Measurements from ENCODE around the gene ASPM.
"Not testable (repeated sequence)": the region's sequence is repeated elsewhere in the genome, so short reads cannot be mapped to it uniquely, and the experiment has no call there.

ASPM gene

DNA sequence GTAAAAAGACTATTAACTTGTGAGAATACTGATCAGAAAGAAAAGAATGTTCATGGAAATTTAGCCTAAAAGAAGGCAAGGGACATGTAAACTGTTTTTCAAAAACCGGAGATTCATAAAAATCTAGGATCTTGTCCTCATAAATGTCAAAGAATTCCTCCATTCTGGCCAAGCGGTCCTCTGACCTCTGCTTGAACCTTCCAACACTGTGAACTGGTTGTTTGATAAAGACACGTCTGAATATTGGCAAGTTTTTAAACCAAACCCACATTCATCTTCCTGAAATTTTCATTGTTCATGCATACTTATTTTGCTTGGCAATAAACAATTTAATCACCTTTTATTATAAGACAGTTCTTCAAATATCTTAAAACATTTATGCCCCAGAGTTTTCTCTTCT is 19.8 kb downstream of the ASPM start:
- peaks cover 86% of the 10 kb centered on the region for H3K36me3 ChIP-seq (ENCODE audit: insufficient read depth, insufficient read length, low read length)
- no peak overlapping the region for H3K4me3 ChIP-seq (ENCODE audit: insufficient read length, low read depth)

GRCh38 chr1:197124376-197124775 is 22.1 kb downstream of the ASPM start:
- Histone ChIP-seq H3K27me3 (ENCODE audit: insufficient read depth, insufficient read length) (no peaks in the 10 kb centered on the region), H3K9ac (ENCODE audit: insufficient read length, low read depth) (no peak overlapping the region), H3K9me3 (ENCODE audit: insufficient read depth, low read length) (no peaks in the 10 kb centered on the region), H3K36me3 (ENCODE audit: insufficient read depth, insufficient read length, low read length) (peaks cover 89% of the 10 kb centered on the region), H3K4me3 (ENCODE audit: insufficient read length, low read depth) (no peak overlapping the region), H3K4me1 (ENCODE audit: insufficient read depth, insufficient read length) (no peaks in the 10 kb centered on the region)
- no peak for DNase-seq (ENCODE audit: low read depth, low spot score)
- no peak for TF ChIP-seq YY1 (IDR thresholded peaks at IDR 0.05; ENCODE audit: insufficient read depth, insufficient read length)
- no peak for TF ChIP-seq ZNF274 (IDR thresholded peaks at IDR 0.05; ENCODE audit: low read depth, low read length)

More for the DNA sequence above, 19.8 kb downstream of the ASPM start:
- Histone ChIP-seq H3K9me3 (ENCODE audit: insufficient read depth, low read length) (no peaks in the 10 kb centered on the region), H3K9ac (ENCODE audit: insufficient read length, low read depth) (no peak overlapping the region), H3K27me3 (ENCODE audit: insufficient read depth, insufficient read length) (no peaks in the 10 kb centered on the region), H3K4me1 (ENCODE audit: insufficient read depth, insufficient read length) (no peaks in the 10 kb centered on the region)
- DNase-seq (ENCODE audit: low read depth, low spot score) = no peak
- TF ChIP-seq YY1 (IDR thresholded peaks at IDR 0.05; ENCODE audit: insufficient read depth, insufficient read length) = no peak
- TF ChIP-seq ZNF274 (IDR thresholded peaks at IDR 0.05; ENCODE audit: low read depth, low read length) = no peak
- no peak for TF ChIP-seq SUZ12 (IDR thresholded peaks at IDR 0.05; ENCODE audit: extremely low read depth, insufficient read depth, insufficient read length)

- H3K27me3 ChIP-seq (ENCODE audit: insufficient read depth, insufficient read length) = no peaks in the 10 kb centered on the region
- no peaks in the 10 kb centered on the region for H3K4me1 ChIP-seq (ENCODE audit: insufficient read depth, insufficient read length)
- DNase-seq (ENCODE audit: low read depth, low spot score) = no peak
- no peak overlapping the region for H3K4me3 ChIP-seq (ENCODE audit: insufficient read length, low read depth)
- peaks cover 81% of the 10 kb centered on the region for H3K36me3 ChIP-seq (ENCODE audit: insufficient read depth, insufficient read length, low read length)
- no peaks in the 10 kb centered on the region for H3K9me3 ChIP-seq (ENCODE audit: insufficient read depth, low read length)
- H3K9ac ChIP-seq (ENCODE audit: insufficient read length, low read depth) = no peak overlapping the region
- TF ChIP-seq ZNF274 (IDR thresholded peaks at IDR 0.05; ENCODE audit: low read depth, low read length) (no peak), SUZ12 (IDR thresholded peaks at IDR 0.05; ENCODE audit: extremely low read depth, insufficient read depth, insufficient read length) (no peak), YY1 (IDR thresholded peaks at IDR 0.05; ENCODE audit: insufficient read depth, insufficient read length) (no peak)
Observed at GRCh38 chr1:197116156-197116555, 30.3 kb downstream of the ASPM start.

DNA sequence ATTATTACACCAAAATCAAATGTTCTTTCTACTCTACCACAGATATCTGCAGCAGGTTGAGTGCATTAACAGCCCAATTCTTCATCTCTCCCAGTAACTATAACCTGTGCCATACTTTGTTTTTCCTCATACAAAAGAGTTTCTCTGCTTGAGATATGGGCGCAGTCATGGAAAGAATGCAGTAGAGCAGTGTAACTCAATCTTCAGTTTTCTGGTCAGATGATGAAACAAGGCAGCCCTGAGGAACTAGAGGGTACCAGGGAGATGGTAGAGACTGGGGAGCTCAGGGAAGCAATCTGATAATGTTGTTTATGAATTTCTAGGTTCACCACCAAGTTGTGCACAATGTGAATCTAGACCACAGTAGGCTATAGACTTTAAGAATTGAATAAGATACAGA is 39.6 kb downstream of the ASPM start:
- H3K9me3 ChIP-seq (ENCODE audit: insufficient read depth, low read length) = no peaks in the 10 kb centered on the region
- no peaks in the 10 kb centered on the region for H3K27me3 ChIP-seq (ENCODE audit: insufficient read depth, insufficient read length)
- H3K4me1 ChIP-seq (ENCODE audit: insufficient read depth, insufficient read length) = no peaks in the 10 kb centered on the region
- DNase-seq (ENCODE audit: low read depth, low spot score) = no peak
- peaks cover 56% of the 10 kb centered on the region for H3K36me3 ChIP-seq (ENCODE audit: insufficient read depth, insufficient read length, low read length)
- no peak overlapping the region for H3K4me3 ChIP-seq (ENCODE audit: insufficient read length, low read depth)
- TF ChIP-seq ZNF274 (IDR thresholded peaks at IDR 0.05; ENCODE audit: low read depth, low read length) (no peak), YY1 (IDR thresholded peaks at IDR 0.05; ENCODE audit: insufficient read depth, insufficient read length) (no peak), SUZ12 (IDR thresholded peaks at IDR 0.05; ENCODE audit: extremely low read depth, insufficient read depth, insufficient read length) (no peak)
- no peak overlapping the region for H3K9ac ChIP-seq (ENCODE audit: insufficient read length, low read depth)

- TF ChIP-seq SUZ12 (IDR thresholded peaks at IDR 0.05; ENCODE audit: extremely low read depth, insufficient read depth, insufficient read length) = no peak
- no peak for TF ChIP-seq YY1 (IDR thresholded peaks at IDR 0.05; ENCODE audit: insufficient read depth, insufficient read length)
- no peak for TF ChIP-seq ZNF274 (IDR thresholded peaks at IDR 0.05; ENCODE audit: low read depth, low read length)
- Histone ChIP-seq H3K9ac (ENCODE audit: insufficient read length, low read depth) (no peak overlapping the region), H3K36me3 (ENCODE audit: insufficient read depth, insufficient read length, low read length) (peaks cover 72% of the 10 kb centered on the region), H3K9me3 (ENCODE audit: insufficient read depth, low read length) (no peaks in the 10 kb centered on the region), H3K4me3 (ENCODE audit: insufficient read length, low read depth) (no peak overlapping the region), H3K27me3 (ENCODE audit: insufficient read depth, insufficient read length) (no peaks in the 10 kb centered on the region), H3K4me1 (ENCODE audit: insufficient read depth, insufficient read length) (no peaks in the 10 kb centered on the region)
- DNase-seq (ENCODE audit: low read depth, low spot score) = no peak
Observed at GRCh38 chr1:197103300-197103699, 43.2 kb downstream of the ASPM start.

- H3K36me3 ChIP-seq (ENCODE audit: insufficient read depth, insufficient read length, low read length) = peaks cover 73% of the 10 kb centered on the region
- H3K27me3 ChIP-seq (ENCODE audit: insufficient read depth, insufficient read length) = no peaks in the 10 kb centered on the region
- no peak overlapping the region for H3K9ac ChIP-seq (ENCODE audit: insufficient read length, low read depth)
- no peaks in the 10 kb centered on the region for H3K9me3 ChIP-seq (ENCODE audit: insufficient read depth, low read length)
- H3K4me1 ChIP-seq (ENCODE audit: insufficient read depth, insufficient read length) = no peaks in the 10 kb centered on the region
- TF ChIP-seq YY1 (IDR thresholded peaks at IDR 0.05; ENCODE audit: insufficient read depth, insufficient read length) = no peak
- no peak for DNase-seq (ENCODE audit: low read depth, low spot score)
- no peak overlapping the region for H3K4me3 ChIP-seq (ENCODE audit: insufficient read length, low read depth)
Observed at GRCh38 chr1:197101978-197102377, 44.5 kb downstream of the ASPM start.

- Histone ChIP-seq H3K4me3 (ENCODE audit: insufficient read length, low read depth) (no peak overlapping the region), H3K4me1 (ENCODE audit: insufficient read depth, insufficient read length) (no peaks in the 10 kb centered on the region), H3K36me3 (ENCODE audit: insufficient read depth, insufficient read length, low read length) (peaks cover 69% of the 10 kb centered on the region), H3K27me3 (ENCODE audit: insufficient read depth, insufficient read length) (no peaks in the 10 kb centered on the region), H3K9ac (ENCODE audit: insufficient read length, low read depth) (no peak overlapping the region), H3K9me3 (ENCODE audit: insufficient read depth, low read length) (no peaks in the 10 kb centered on the region)
- DNase-seq (ENCODE audit: low read depth, low spot score) = no peak
- TF ChIP-seq ZNF274 (IDR thresholded peaks at IDR 0.05; ENCODE audit: low read depth, low read length) (no peak), SUZ12 (IDR thresholded peaks at IDR 0.05; ENCODE audit: extremely low read depth, insufficient read depth, insufficient read length) (no peak), YY1 (IDR thresholded peaks at IDR 0.05; ENCODE audit: insufficient read depth, insufficient read length) (no peak)
Observed at GRCh38 chr1:197100677-197101076, 45.8 kb downstream of the ASPM start.

DNA sequence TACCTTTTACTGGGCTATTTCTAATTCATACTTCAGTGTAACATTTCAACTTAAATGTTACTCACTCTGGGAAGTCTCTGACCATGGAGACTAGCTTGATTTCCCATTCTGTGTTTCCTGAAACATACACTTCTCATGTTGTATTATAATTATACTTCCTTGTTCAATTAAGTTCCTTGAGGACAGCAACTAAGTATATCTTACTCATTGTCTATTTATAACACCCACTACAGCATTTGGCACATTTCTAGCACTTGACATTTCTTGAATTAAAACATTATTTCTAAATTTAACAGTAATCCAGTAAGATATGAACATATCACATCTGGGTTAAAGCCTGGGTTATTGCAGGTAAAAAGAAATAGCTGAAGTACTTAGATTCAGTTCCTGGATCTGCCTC is 47.0 kb downstream of the ASPM start:
- TF ChIP-seq SUZ12 (IDR thresholded peaks at IDR 0.05; ENCODE audit: extremely low read depth, insufficient read depth, insufficient read length) = no peak
- no peak for TF ChIP-seq YY1 (IDR thresholded peaks at IDR 0.05; ENCODE audit: insufficient read depth, insufficient read length)
- no peak for TF ChIP-seq ZNF274 (IDR thresholded peaks at IDR 0.05; ENCODE audit: low read depth, low read length)
- no peak for DNase-seq (ENCODE audit: low read depth, low spot score)
- H3K27me3 ChIP-seq (ENCODE audit: insufficient read depth, insufficient read length) = no peaks in the 10 kb centered on the region
- H3K4me1 ChIP-seq (ENCODE audit: insufficient read depth, insufficient read length) = no peaks in the 10 kb centered on the region
- no peak overlapping the region for H3K4me3 ChIP-seq (ENCODE audit: insufficient read length, low read depth)
- peaks cover 57% of the 10 kb centered on the region for H3K36me3 ChIP-seq (ENCODE audit: insufficient read depth, insufficient read length, low read length)
- no peaks in the 10 kb centered on the region for H3K9me3 ChIP-seq (ENCODE audit: insufficient read depth, low read length)
- H3K9ac ChIP-seq (ENCODE audit: insufficient read length, low read depth) = no peak overlapping the region

GRCh38 chr1:197096971-197097370 is 49.5 kb downstream of the ASPM start:
- not testable (repeated sequence) for H3K9me3 ChIP-seq (ENCODE audit: insufficient read depth, low read length)
- peaks cover 57% of the 10 kb centered on the region for H3K36me3 ChIP-seq (ENCODE audit: insufficient read depth, insufficient read length, low read length)

More at GRCh38 chr1:197096971-197097370, 49.5 kb downstream of the ASPM start:
- not testable (repeated sequence) for H3K4me3 ChIP-seq (ENCODE audit: insufficient read length, low read depth); H3K27me3 ChIP-seq (ENCODE audit: insufficient read depth, insufficient read length); H3K9ac ChIP-seq (ENCODE audit: insufficient read length, low read depth); H3K4me1 ChIP-seq (ENCODE audit: insufficient read depth, insufficient read length); DNase-seq (ENCODE audit: low read depth, low spot score)
